HG02678 (cell line): Measurements from ENCODE around the gene ESRRG.
A peak's percentile ranks its signal among the peaks of the same experiment; 100 is the strongest.
"Not testable (repeated sequence)": the region's sequence is repeated elsewhere in the genome, so short reads cannot be mapped to it uniquely, and the experiment has no call there.

Source experiments
- ATAC-seq: cut with Tn5 transposase; IDR thresholded peaks from one replicate; pipeline ENCODE4 v1.9.1; 2021; ENCODE audit warnings: mild to moderate bottlenecking, moderate library complexity; ENCODE audit not compliant: unreplicated experiment

Gene ESRRG

GRCh38 chr1:216576234-216576937 is 146.8 kb downstream of the ESRRG start:
- ATAC-seq: no peak

GRCh38 chr1:216566641-216567205 is 156.5 kb downstream of the ESRRG start:
- ATAC-seq: no peak

GRCh38 chr1:216563087-216563486 is 160.1 kb downstream of the ESRRG start:
- ATAC-seq: no peak

- peak; percentile 45 for ATAC-seq
These were observed 160.8 kb downstream of the ESRRG start for GRCh38 chr1:216562383-216562782.

GRCh38 chr1:216560527-216560926 is 162.7 kb downstream of the ESRRG start:
- no peak for ATAC-seq

- ATAC-seq: no peak
These were observed 163.9 kb downstream of the ESRRG start for GRCh38 chr1:216559359-216559758.

GRCh38 chr1:216555653-216556052 is 167.6 kb downstream of the ESRRG start:
- no peak for ATAC-seq

GRCh38 chr1:216554934-216555333 is 168.3 kb downstream of the ESRRG start:
- no peak for ATAC-seq

GRCh38 chr1:216553766-216554165 is 169.5 kb downstream of the ESRRG start:
- no peak for ATAC-seq

- ATAC-seq: no peak
These were observed 170.2 kb downstream of the ESRRG start for GRCh38 chr1:216553040-216553439.

- ATAC-seq: no peak
These were observed 173.4 kb downstream of the ESRRG start for GRCh38 chr1:216549796-216550195.

GRCh38 chr1:216542741-216543140 is 180.5 kb downstream of the ESRRG start:
- no peak for ATAC-seq

GRCh38 chr1:216542263-216542662 is 181.0 kb downstream of the ESRRG start:
- ATAC-seq: no peak

GRCh38 chr1:216535751-216536150 is 187.5 kb downstream of the ESRRG start:
- ATAC-seq: no peak

- ATAC-seq: no peak
These were observed 188.2 kb downstream of the ESRRG start for GRCh38 chr1:216535059-216535458.

GRCh38 chr1:216533776-216534175 is 189.5 kb downstream of the ESRRG start:
- ATAC-seq: no peak

- no peak for ATAC-seq
These were observed 190.9 kb downstream of the ESRRG start for GRCh38 chr1:216532251-216532798.

GRCh38 chr1:216531263-216532239 is 191.7 kb downstream of the ESRRG start:
- peak; percentile 70 for ATAC-seq

GRCh38 chr1:216529851-216530250 is 193.4 kb downstream of the ESRRG start:
- ATAC-seq: not testable (repeated sequence)

GRCh38 chr1:216528816-216529215 is 194.4 kb downstream of the ESRRG start:
- peak; percentile 85 for ATAC-seq

GRCh38 chr1:216523449-216524190 is 199.6 kb downstream of the ESRRG start:
- no peak for ATAC-seq
